B cell (primary cell): ENCODE results near the gene TTC39B. TPM values are rescaled to one million over a fixed set of nuclear protein-coding genes. Genes with fewer than 3 reads are reported as not detected.

Experiments
- ATAC-seq: fragments of 200-7000 bp; cut with Tn5 transposase; one replicate; pipeline ENCODE4 v1.10.0; 2021; ENCODE audit warnings: low read depth, mild to moderate bottlenecking, moderate number of reproducible peaks, moderate library complexity
- CTCF ChIA-PET: fragments of 350-600 bp; sonication (Branson Sonifier 250); formaldehyde crosslinking; loops from one replicate; lab custom pipeline; 2021; ENCODE audit warnings: antibody characterized with exemption, inconsistent platforms; lab: Charles Lee
- POLR2A ChIA-PET: fragments of 350-600 bp; sonication (Branson Sonifier 250); formaldehyde crosslinking; loops from one replicate; lab custom pipeline; 2021; ENCODE audit warnings: antibody characterized with exemption; lab: Charles Lee
- DNase-seq: peaks from one replicate; pipeline ENCODE4 v3.0.0; 2013
- H2AFZ ChIP-seq: 2 replicates; pipeline ENCODE4 v1.6.1; 2012; ENCODE audit warnings: mild to moderate bottlenecking, low read depth, low read length; ENCODE audit not compliant: insufficient read depth, poor library complexity, severe bottlenecking
- H3K27ac ChIP-seq, 2 donors: 1 replicate in 1 of 2; 2 replicates in 1 of 2; pipeline ENCODE4 v1.5.1; 2012 to 2013; ENCODE audit warnings: low read length in 2 of 2, mild to moderate bottlenecking in 2 of 2, moderate library complexity in 1 of 2
- H3K27me3 ChIP-seq, 4 experiments: fragments of 200-600 bp in 1 of 4; sonication (generic) in 1 of 4; replicated peaks in 1 of 4; 1 replicate in 2 of 4; 2 replicates in 2 of 4; pipeline versions ENCODE4 v1.6.1 to v1.7.0; 2013 to 2016; ENCODE audit warnings: low read length in 3 of 4, mild to moderate bottlenecking in 2 of 4, mixed read lengths in 1 of 4, moderate library complexity in 1 of 4; ENCODE audit not compliant: insufficient read depth in 4 of 4, control insufficient read depth in 3 of 4; ENCODE audit errors: control extremely low read depth in 1 of 4
- H3K36me3 ChIP-seq, 2 experiments: replicated peaks in 1 of 2; 1 replicate in 1 of 2; 2 replicates in 1 of 2; pipeline versions ENCODE4 v1.6.1 to v1.7.1; 2013; ENCODE audit warnings: low read length in 1 of 2; ENCODE audit not compliant: insufficient read depth in 2 of 2, control insufficient read depth in 1 of 2; ENCODE audit errors: control extremely low read depth in 1 of 2, extremely low read depth in 1 of 2
- H3K4me1 ChIP-seq, 2 donors: fragments of 200-600 bp in 1 of 2; sonication (generic) in 1 of 2; 1 replicate in 1 of 2; 2 replicates in 1 of 2; pipeline versions ENCODE4 v1.5.1 to v1.6.1; 2013 to 2017; ENCODE audit warnings: low read length in 2 of 2; ENCODE audit not compliant: control insufficient read depth in 2 of 2, insufficient read depth in 2 of 2
- H3K4me2 ChIP-seq: replicated peaks from 2 replicates; pipeline ENCODE3; 2012; ENCODE audit warnings: mild to moderate bottlenecking, low read depth, low read length; ENCODE audit not compliant: poor library complexity, severe bottlenecking
- H3K4me3 ChIP-seq, 5 experiments: fragments of 200-600 bp in 1 of 5; sonication (generic) in 1 of 5; 1 replicate in 3 of 5; 2 replicates in 2 of 5; pipeline versions ENCODE4 v1.5.1 to v1.7.0; 2011 to 2016; ENCODE audit warnings: low read length in 4 of 5, mild to moderate bottlenecking in 4 of 5, low read depth in 2 of 5, control low read depth in 1 of 5, moderate library complexity in 1 of 5; ENCODE audit not compliant: insufficient read depth in 1 of 5; ENCODE audit errors: control extremely low read depth in 1 of 5, extremely low read depth in 1 of 5
- H3K79me2 ChIP-seq: fragments of 200-600 bp; sonication (generic); one replicate; pipeline ENCODE4 v1.6.0; 2016; ENCODE audit warnings: low read length; ENCODE audit not compliant: control insufficient read depth, insufficient read depth
- H3K9ac ChIP-seq: fragments of 200-600 bp; sonication (generic); 2 replicates; pipeline ENCODE4 v1.6.1; 2017; ENCODE audit warnings: mild to moderate bottlenecking, low read length, moderate library complexity
- H3K9me3 ChIP-seq, 3 donors: one replicate each; pipeline versions ENCODE4 v1.6.1 to v1.7.1; 2013; ENCODE audit warnings: low read length in 2 of 3; ENCODE audit not compliant: control insufficient read depth in 2 of 3, insufficient read depth in 1 of 3; ENCODE audit errors: control extremely low read depth in 1 of 3
- H4K20me1 ChIP-seq: 2 replicates; pipeline ENCODE4 v1.6.0; 2012; ENCODE audit warnings: mild to moderate bottlenecking, low read length; ENCODE audit not compliant: insufficient read depth, control insufficient read depth, poor library complexity, severe bottlenecking
- H3K27ac Mint-ChIP-seq: one replicate; pipeline ENCODE4 v1.8.0; 2021; ENCODE audit warnings: mixed read lengths
- H3K27me3 Mint-ChIP-seq: one replicate; pipeline ENCODE4 v1.8.0; 2021; ENCODE audit warnings: mixed read lengths
- H3K4me1 Mint-ChIP-seq: one replicate; pipeline ENCODE4 v1.8.0; 2021; ENCODE audit warnings: mixed read lengths
- H3K4me3 Mint-ChIP-seq: one replicate; pipeline ENCODE4 v1.8.0; 2021; ENCODE audit warnings: mixed read lengths
- H3K9me3 Mint-ChIP-seq: one replicate; pipeline ENCODE4 v1.8.0; 2022; ENCODE audit warnings: mixed read lengths; ENCODE audit not compliant: insufficient read depth
- CTCF ChIP-seq: fragments of 200-600 bp; IDR thresholded peaks from one replicate; pipeline ENCODE4 v1.8.0; 2022; ENCODE audit warnings: antibody characterized with exemption, mild to moderate bottlenecking
- EZH2 ChIP-seq: IDR thresholded peaks from 2 replicates; pipeline ENCODE4 v1.6.1; 2012; ENCODE audit warnings: borderline replicate concordance, low read depth, mild to moderate bottlenecking, moderate library complexity, low read length; ENCODE audit not compliant: insufficient read depth, poor library complexity, severe bottlenecking
- WGBS: methylation state at CpG from one replicate; pipeline ENCODE4 v1.1.5; 2013; ENCODE audit warnings: missing lambda C conversion rate; ENCODE audit not compliant: insufficient coverage; 5-methylcytosine and 5-hydroxymethylcytosine counted together
- intact Hi-C: fragments of 100-400 bp; cut with micrococcal nuclease; formaldehyde crosslinking; loops from one replicate; pipeline ENCODE4 v1.10.0; 2022
- polyA plus RNA-seq: library from polyadenylated mRNA; depleted of rRNA; stranded (reverse); fragments of >200 nt; gene quantifications from 2 replicates; pipeline ENCODE4 v1.2.3, GENCODE V29; 2012
- total RNA-seq, 2 donors: library from RNA; stranded (reverse); fragments of 120-200 nt in 1 of 2; gene quantifications; 1 replicate in 1 of 2; 2 replicates in 1 of 2; pipeline versions ENCODE4 v1.2.3 to v1.2.4, GENCODE V29; 2013 to 2022

The TTC39B gene
- total and polyA plus RNA-seq, 2 donors (not counting 1 experiment from before 2014, with no cell fraction given), result 2.0 to 3.6 TPM

DNA sequence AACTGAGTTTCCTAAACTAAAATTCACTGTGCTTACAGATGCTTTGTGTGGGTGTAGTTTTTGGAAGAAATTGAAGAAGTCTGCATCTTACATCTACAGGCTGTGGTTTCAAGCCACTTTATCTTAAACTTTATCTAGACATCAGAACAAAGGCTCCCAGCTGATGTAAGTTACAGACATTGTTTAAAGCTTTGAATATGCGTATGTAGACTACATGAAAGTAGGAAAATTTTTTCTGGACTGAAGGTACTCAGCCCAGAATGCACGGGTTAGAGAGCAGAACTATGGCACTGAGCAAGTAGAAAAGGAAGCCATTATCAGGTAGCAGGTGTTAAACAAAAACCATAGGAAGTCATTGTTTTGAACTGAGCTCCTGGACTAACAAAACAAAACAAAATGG, 185.4 kb downstream of the TTC39B start:
- Histone ChIP-seq H3K4me1 (no peaks in the 10 kb centered on the region), H3K36me3 (no peaks in the 10 kb centered on the region), H3K9me3 (no peaks in the 10 kb centered on the region), H3K9ac (no peak overlapping the region), H3K4me2 (no peak overlapping the region), H3K27ac (no peak overlapping the region), H2AFZ (no peak overlapping the region), H3K4me3 (no peak overlapping the region), H4K20me1 (no peaks in the 10 kb centered on the region), H3K27me3 (peaks cover 0 to 6% (median 0%) of the 10 kb centered on the region in 4 experiments), H3K79me2 (no peaks in the 10 kb centered on the region)
- DNase-seq (no peak), ATAC-seq (no peak)
- ChIA-PET POLR2A (no interaction called here), CTCF (interaction anchor here (0.6 kb wide), 1 partner anchor 12 kb away, joined by 3 read pairs; no protein-coding TSS in a partner anchor)
- Mint-ChIP-seq H3K4me3 (no peak overlapping the region), H3K27ac (no peak overlapping the region), H3K9me3 (no peaks in the 10 kb centered on the region), H3K4me1 (no peaks in the 10 kb centered on the region), H3K27me3 (peaks cover 22% of the 10 kb centered on the region)
- intact Hi-C loops, result no loop called here
- TF ChIP-seq CTCF, result no peak
- TF ChIP-seq EZH2, result no peak
- WGBS, result 80% methylated on average over 1 of the region's 2 CpGs

DNA sequence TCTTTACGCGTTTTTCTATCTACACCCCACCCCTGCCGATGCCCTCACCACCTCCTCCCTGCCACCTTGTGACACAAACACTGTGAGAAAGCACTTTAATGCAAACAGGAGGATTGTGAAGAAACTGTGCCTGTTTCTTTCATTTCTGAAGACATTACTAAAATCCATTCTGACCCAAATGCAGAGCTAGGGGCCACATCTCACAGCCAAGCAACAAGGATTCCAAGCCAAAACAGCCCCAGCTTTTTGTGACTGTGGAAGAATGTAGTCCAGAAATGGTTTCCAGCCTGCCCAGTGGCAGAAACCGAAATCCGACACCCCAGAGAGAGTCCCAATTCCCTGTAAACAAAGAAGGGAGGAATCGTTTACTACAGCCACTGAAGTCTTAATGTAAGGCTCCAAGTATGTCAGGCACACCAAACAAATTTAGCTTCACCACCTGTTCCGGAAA, 190.9 kb downstream of the TTC39B start:
- no peaks in the 10 kb centered on the region for H3K4me1 Mint-ChIP-seq
- 92% methylated on average over 5 of the region's 7 CpGs for WGBS
- H3K4me3 Mint-ChIP-seq, result no peak overlapping the region
- Histone ChIP-seq H4K20me1 (no peaks in the 10 kb centered on the region), H3K4me1 (no peaks in the 10 kb centered on the region), H3K36me3 (no peaks in the 10 kb centered on the region), H3K9ac (no peak overlapping the region), H3K4me2 (no peak overlapping the region), H3K27ac (no peak overlapping the region), H3K79me2 (no peaks in the 10 kb centered on the region), H3K9me3 (no peaks in the 10 kb centered on the region), H2AFZ (no peak overlapping the region), H3K4me3 (no peak overlapping the region), H3K27me3 (no peaks in the 10 kb centered on the region)
- no peak overlapping the region for H3K27ac Mint-ChIP-seq
- ATAC-seq, result no peak
- peaks cover 15% of the 10 kb centered on the region for H3K27me3 Mint-ChIP-seq
- H3K9me3 Mint-ChIP-seq, result no peaks in the 10 kb centered on the region
- TF ChIP-seq EZH2, result no peak
- no peak for TF ChIP-seq CTCF
- ChIA-PET CTCF (no interaction called here), POLR2A (no interaction called here)
- no peak for DNase-seq
- intact Hi-C loops, result no loop called here
